GM19023 (cell line): ENCODE results near the gene SCLT1.
"Not testable (repeated sequence)": the region's sequence is repeated elsewhere in the genome, so short reads cannot be mapped to it uniquely, and the experiment has no call there.

Experiments used
- ATAC-seq: cut with Tn5 transposase; IDR thresholded peaks from one replicate; pipeline ENCODE4 v1.9.1; 2021; ENCODE audit warnings: mild to moderate bottlenecking, moderate library complexity; ENCODE audit not compliant: unreplicated experiment

Gene SCLT1

GRCh38 chr4:129093191-129093920 lies at the start of gene SCLT1:
TSS of gene SCLT1 (minus strand) at chr4:129093539. CDS start at chr4:129093103, 436 bp downstream.
- peak; percentile 95 for ATAC-seq

GRCh38 chr4:129140521-129140920 lies 47.2 kb upstream of the SCLT1 start:
- ATAC-seq, result no peak

DNA sequence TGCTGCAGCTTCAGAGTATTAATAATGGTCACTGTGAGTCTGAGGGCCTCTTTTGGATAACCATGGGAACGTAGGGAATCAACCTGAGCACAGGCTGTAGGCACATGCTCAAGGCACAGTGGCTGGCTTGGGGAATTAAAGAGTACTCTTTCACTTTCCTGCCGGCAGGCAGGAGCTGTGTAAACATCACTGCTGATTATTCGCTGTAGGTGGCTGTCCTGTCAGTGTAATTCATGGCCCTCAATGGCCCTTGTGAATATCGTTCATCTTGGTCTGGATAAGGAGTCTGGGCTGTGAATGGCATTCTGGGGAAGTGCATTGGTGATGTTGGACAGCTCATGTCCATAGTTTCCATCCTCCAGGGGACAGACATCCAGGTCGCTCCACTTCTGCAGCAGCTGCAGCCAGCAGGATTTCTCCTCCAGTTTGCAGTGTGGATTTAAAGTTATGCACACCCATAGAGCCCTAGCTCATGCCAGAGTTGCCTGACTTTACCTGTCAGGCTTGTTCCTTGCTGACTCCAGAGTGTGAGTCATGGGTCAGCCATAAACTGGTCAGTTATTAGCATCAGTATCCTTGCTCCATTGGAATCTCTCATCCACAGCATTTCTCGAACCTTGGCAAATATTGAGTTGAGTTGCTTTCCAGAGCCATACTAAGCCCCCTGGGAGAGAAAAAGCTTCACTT lies 45.6 kb upstream of the SCLT1 start:
- no peak for ATAC-seq

DNA sequence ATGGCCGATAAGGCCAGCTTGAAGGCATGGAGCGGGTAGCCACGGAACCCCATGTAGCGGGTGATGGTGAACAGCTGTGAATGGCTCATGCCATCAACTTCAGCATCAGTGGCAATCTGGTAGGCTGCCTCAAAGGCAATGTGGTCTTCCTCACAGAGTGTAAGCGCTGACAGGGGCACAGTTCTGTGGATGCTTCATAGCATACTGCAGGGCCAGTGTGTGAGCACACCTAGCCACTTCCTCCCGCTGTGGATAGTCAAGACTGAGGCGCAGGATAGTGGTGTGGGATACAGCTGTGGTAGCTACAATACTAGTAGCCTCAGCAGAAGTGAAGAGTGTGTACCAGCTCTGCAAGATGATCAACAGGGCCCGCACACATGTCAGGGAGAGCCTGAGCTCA lies 43.1 kb upstream of the SCLT1 start:
- no peak for ATAC-seq

- no peak for ATAC-seq
Measured at GRCh38 chr4:129131343-129131742, 38.0 kb upstream of the SCLT1 start.

DNA sequence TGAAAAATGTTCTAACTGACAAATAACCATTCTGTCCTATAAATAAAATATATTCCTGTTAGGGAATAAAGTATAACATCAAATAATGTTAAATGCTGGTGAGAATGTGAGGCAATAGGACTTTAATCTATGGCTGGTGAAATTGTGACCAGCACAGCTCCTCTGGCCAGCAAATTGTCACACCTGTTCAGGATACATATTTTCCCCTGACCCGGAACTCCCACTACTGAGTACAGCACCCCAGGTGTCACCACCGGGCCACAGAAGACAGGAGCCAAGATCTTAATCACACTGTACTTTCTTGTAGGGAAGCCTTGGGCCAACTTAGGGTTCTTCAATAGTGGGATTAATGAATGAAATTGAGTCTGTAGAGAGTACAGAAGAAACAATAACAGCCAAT lies 35.8 kb upstream of the SCLT1 start:
- no peak for ATAC-seq

GRCh38 chr4:129126614-129127013 lies 33.3 kb upstream of the SCLT1 start:
- not testable (repeated sequence) for ATAC-seq

DNA sequence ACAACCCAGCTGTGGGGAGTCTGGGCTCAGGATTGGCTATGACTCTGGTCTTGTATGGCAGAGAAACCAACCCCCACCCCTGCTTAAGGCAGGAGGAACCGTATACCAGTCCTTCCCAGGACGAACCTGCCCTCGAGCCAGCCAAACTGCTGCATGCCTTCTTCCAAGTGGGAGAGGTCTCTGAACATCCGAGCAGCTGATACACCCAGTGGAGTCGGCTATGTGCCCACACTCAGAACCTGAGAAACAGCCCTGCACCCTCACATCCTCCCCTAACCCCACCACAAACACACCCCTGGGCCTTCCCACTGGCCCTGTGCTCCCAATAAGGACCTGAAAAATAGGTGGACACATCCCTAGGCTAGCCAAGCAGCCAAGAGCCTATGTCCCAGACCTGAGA lies 24.4 kb upstream of the SCLT1 start:
- no peak for ATAC-seq

DNA sequence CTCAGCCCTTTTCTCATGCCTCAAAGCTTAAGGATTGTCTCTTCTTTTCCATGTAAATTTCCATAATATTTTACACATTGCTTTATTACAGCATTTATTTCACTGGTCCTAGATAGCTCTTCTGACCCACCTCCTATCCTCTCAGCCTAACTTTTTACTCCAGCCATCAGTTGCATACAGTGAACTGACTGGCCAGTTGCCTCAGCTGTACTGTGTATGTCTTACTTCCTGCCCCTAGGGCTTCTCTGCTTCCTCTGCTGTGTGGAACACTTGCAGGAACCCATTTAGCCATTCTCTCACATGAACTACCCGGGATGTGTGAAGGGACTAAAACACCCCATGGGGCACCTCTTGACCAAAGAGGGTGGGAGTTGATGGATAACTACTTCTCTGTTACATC lies 20.6 kb upstream of the SCLT1 start:
- no peak for ATAC-seq

DNA sequence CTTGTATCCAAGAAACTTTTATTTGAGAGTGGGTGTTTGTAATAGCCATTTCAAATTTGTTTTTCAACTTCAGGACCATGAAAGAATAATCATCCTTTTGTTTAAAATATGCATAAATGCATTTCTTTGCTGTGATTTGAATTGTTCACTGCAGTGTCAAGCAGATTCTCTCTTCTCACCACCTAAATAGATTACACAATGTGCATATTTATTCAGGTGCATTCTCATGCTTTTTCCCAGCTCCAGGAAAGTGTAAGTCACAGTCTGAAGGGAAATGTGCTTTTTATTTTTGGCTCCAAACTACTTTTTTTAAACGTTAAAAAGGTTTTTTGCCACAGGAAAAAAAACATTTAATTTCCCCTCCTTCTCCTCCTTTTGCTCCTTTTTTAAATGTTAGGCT lies 20.1 kb upstream of the SCLT1 start:
- no peak for ATAC-seq

- ATAC-seq, result no peak
Measured at GRCh38 chr4:129111919-129112318, 18.6 kb upstream of the SCLT1 start.

- no peak for ATAC-seq
Measured at GRCh38 chr4:129110931-129111330, 17.6 kb upstream of the SCLT1 start.

DNA sequence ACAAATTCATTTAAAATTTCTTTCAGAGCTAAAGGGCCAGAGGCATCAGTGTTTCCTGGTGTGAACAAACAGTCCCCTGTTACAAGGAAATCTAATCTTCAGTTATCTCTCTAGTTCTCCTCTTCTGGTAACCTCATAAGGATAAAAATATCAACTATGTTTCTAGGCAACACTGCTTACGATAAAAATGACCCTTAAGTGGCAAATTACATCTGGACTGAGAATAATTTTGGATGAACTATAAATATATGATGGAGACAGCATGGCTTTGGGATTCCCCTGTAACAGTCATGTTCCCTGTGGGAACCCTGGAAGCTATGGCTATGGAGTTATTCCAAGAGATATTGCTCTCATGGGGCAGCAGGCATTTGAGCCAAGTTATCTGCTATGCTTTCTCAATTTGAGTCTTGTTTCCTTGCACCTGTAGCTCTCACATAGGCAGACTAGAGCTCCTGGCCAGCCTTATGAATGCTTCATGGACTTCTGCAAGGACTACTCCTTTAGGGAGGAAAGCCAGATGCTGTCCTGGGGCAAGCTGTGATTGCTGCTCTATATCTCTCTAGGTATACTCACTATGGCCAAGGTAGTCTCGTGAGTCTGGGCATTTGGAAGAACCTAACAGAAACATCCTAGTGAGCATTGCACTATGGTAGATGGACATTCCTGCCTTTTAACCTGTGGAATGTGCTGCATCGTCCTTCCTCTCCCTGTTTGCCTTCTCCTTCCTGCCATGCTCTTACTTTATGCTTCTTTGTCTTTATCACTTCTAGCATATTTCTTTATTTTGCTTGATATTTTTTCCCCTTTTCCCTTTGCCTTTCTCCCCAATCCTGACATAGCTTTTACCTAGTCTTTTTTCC lies 16.9 kb upstream of the SCLT1 start:
- ATAC-seq, result no peak

DNA sequence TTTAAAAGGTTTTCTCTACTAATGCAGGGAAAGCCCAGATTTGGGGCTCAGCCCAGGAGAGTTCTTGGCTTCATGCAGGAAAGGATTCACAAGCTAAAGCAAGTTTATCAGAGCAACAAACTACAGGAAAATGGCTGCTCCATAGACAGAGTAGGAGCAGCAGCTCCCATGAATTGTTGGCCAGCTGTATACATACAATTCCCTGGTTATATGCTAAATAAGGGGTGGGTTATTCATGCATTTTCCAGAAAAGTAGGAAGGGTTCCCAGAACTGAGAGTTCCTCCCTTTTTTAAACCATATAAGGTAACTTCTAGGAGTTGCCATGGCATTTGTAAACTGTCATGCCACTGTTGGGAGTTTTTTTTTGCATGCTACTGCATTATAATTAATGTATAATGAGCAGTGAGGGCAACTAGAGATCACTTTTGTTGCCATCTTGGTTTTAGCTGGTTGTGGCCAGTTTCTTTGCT lies 5.2 kb upstream of the SCLT1 start:
- no peak for ATAC-seq

DNA sequence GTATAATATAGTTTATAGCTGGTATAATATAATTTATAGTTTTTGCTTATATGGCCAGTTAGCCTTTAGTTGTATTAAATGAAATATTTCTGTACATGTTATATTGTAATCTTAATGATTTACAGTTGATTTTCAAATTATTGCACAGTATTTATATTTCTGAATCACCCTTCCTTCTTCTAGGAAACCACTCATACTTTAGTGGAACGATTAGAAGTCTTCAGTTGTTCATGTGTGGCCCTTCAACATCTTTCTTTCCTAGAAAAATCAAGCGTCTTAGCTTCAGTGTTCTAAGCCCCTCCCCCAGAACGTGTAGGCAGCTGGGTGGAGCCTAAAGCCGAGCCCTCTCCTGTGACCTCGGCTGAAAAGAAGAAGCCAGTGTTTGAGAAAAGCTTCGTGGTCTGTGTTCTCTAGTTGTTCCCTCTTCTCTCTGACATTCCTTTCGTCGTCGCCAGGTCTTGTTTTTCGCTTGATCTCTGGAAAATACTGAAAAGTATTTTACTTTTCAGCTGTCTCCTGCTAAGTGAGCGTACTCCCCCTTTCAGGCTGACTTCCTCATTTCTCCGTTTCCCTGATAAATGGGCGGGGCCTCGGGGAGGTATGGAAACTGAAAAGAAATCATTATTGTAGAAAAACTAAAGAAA lies 2.6 kb upstream of the SCLT1 start, which contains the start of gene C4orf33:
C4orf33 (plus strand) TSS at position 342 of the 644 bp plus-strand sequence. CDS start 6,459 bp downstream, outside the sequence.
- ATAC-seq, result peak; percentile 37

DNA sequence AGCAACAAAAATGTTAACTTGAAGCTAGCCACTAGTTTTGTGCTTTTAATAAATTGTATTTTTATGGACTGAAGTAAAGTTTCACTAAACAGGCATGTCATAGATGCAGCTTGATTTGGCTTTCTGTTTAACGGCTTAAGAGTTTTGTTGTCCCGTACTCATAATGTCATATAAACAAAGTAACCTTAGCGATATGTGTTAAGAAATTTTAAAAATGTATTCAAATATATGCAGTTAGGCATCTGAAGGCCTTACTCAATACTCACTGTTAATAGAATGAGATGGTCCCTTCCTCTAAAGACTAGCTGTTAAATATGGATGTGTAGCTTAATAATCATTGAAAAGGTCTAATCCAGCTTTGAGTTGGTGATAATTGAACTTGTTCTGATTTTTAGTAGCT lies 1.0 kb upstream of the SCLT1 start:
- no peak for ATAC-seq

DNA sequence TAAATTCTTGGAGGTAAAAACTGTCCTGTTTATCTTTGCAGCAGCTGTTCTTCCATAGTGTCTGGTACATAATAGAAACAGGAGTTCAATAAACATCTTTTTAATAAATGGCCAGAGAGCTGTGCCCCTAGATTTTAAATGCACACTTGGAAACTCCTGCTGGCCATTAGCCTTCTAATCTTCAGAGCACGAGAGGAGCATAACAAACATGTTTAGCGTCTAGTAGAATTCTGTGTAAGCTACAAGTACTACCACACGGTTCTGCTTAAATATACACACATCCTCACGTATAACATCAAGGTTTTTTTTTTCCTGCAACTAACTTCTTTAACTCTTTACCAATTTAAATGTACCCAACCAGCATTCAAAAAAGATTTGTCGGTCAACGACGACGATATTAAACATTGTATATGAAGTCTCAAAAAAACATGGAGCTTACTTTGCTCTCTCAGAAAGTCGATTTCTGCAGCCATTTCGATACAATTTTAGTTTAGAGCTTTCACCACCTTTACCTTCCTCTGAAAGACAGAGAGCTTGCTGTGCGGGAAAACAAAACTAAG lies 628 bp downstream of the SCLT1 start:
- no peak for ATAC-seq

DNA sequence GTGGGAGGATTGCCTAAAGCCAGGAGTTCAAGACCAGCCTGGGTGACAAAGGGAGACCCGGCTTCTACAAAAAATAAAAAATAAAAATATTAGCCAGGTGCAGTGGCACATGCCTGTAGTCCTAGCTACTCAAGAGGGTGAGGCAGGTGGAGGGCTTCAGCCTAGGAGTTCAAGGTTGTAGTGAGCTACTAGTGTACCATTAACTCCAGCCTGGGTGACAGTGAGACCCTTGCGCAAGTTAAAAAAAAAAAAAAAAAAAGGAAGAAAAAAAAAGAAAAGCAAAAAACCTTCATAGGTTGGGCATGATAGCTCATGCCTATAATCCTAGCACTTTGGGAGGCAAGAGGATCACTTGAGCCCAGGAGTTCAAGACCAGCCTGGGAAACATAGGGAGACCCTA lies 5.8 kb downstream of the SCLT1 start:
- ATAC-seq, result no peak

- no peak for ATAC-seq
Measured at GRCh38 chr4:129085472-129085871, 7.9 kb downstream of the SCLT1 start.

DNA sequence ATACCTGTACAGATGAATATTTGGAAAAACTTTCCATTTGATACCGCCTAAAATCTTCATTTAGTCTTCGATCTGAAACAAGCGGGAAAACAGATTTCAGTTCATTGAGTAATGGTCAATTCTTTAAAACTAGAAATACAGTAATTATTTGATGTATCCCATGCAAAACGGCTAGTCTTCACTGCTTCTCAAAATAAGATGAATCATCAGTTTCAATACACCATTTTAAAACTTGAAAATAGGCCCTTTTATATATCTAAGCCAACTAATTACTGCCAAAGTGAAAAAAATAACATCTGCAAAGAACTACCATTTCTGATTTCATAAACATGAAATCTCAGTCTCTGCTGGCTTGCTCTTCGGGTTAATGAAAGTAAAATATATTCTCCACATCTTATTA lies 11.0 kb downstream of the SCLT1 start:
- ATAC-seq, result no peak

GRCh38 chr4:129080129-129080528 lies 13.2 kb downstream of the SCLT1 start:
- ATAC-seq, result no peak
